HepG2 (cell line): Measurements from ENCODE around the gene TBC1D12. TPM values are rescaled to one million over a fixed set of nuclear protein-coding genes. Genes with fewer than 3 reads are reported as not detected.

Source experiments
- TGIF2 ChIP-seq: IDR thresholded peaks from 2 replicates; pipeline ENCODE4 v1.6.1; 2016; ENCODE audit warnings: control low read depth, missing compliant biosample characterization
- WIZ ChIP-seq: sonication (generic); formaldehyde crosslinking; IDR thresholded peaks from 2 replicates; pipeline ENCODE4 v1.5.1; 2020; ENCODE audit warnings: mild to moderate bottlenecking, missing genetic modification reagents
- ZSCAN5A ChIP-seq: sonication (generic); formaldehyde crosslinking; IDR thresholded peaks from 2 replicates; pipeline ENCODE4 v1.8.0; 2022; ENCODE audit warnings: mild to moderate bottlenecking, missing genetic modification reagents, borderline replicate concordance
- polyA plus RNA-seq, 8 experiments: library from polyadenylated mRNA; depleted of rRNA in 3 of 8; stranded (reverse) in 7 of 8; unstranded in 1 of 8; fragments of >200 nt; fragmentation: Illumina TruSeq in 4 of 8; extraction: Trizol in 4 of 8; gene quantifications; 2 replicates each; pipeline versions ENCODE4 v1.2.1 to v1.2.3, GENCODE V29; 2011 to 2016; ENCODE audit warnings: low read depth in 4 of 8, missing spikeins in 1 of 8, mixed read lengths in 1 of 8; ENCODE audit not compliant: insufficient read depth in 1 of 8
- total RNA-seq, 5 experiments: library from RNA; depleted of rRNA; stranded (reverse); fragments of >200 nt; fragmentation: Illumina TruSeq; extraction: Trizol; gene quantifications; 2 replicates each; pipeline ENCODE4 v1.2.3, GENCODE V29; 2016; ENCODE audit warnings: low read depth in 1 of 5
- TF ChIP-seq, protein P1 (sequence below): sonication (generic); formaldehyde crosslinking; IDR thresholded peaks from one replicate; pipeline ENCODE4 v1.5.1; 2020; ENCODE audit warnings: mild to moderate bottlenecking, missing genetic modification reagents; ENCODE audit errors: not compliant biosample characterization

Gene TBC1D12
- total and polyA plus RNA-seq, 2 of the 13 experiments (the other 11 are each of a cell fraction or from before 2014, with no cell fraction given) = 5.7 to 6.2 TPM

GRCh38 chr10:94362360-94363250 lies 39.7 kb upstream of the TBC1D12 start, which contains the start of gene NOC3L (continued):
- TF ChIP-seq, protein P1, sequence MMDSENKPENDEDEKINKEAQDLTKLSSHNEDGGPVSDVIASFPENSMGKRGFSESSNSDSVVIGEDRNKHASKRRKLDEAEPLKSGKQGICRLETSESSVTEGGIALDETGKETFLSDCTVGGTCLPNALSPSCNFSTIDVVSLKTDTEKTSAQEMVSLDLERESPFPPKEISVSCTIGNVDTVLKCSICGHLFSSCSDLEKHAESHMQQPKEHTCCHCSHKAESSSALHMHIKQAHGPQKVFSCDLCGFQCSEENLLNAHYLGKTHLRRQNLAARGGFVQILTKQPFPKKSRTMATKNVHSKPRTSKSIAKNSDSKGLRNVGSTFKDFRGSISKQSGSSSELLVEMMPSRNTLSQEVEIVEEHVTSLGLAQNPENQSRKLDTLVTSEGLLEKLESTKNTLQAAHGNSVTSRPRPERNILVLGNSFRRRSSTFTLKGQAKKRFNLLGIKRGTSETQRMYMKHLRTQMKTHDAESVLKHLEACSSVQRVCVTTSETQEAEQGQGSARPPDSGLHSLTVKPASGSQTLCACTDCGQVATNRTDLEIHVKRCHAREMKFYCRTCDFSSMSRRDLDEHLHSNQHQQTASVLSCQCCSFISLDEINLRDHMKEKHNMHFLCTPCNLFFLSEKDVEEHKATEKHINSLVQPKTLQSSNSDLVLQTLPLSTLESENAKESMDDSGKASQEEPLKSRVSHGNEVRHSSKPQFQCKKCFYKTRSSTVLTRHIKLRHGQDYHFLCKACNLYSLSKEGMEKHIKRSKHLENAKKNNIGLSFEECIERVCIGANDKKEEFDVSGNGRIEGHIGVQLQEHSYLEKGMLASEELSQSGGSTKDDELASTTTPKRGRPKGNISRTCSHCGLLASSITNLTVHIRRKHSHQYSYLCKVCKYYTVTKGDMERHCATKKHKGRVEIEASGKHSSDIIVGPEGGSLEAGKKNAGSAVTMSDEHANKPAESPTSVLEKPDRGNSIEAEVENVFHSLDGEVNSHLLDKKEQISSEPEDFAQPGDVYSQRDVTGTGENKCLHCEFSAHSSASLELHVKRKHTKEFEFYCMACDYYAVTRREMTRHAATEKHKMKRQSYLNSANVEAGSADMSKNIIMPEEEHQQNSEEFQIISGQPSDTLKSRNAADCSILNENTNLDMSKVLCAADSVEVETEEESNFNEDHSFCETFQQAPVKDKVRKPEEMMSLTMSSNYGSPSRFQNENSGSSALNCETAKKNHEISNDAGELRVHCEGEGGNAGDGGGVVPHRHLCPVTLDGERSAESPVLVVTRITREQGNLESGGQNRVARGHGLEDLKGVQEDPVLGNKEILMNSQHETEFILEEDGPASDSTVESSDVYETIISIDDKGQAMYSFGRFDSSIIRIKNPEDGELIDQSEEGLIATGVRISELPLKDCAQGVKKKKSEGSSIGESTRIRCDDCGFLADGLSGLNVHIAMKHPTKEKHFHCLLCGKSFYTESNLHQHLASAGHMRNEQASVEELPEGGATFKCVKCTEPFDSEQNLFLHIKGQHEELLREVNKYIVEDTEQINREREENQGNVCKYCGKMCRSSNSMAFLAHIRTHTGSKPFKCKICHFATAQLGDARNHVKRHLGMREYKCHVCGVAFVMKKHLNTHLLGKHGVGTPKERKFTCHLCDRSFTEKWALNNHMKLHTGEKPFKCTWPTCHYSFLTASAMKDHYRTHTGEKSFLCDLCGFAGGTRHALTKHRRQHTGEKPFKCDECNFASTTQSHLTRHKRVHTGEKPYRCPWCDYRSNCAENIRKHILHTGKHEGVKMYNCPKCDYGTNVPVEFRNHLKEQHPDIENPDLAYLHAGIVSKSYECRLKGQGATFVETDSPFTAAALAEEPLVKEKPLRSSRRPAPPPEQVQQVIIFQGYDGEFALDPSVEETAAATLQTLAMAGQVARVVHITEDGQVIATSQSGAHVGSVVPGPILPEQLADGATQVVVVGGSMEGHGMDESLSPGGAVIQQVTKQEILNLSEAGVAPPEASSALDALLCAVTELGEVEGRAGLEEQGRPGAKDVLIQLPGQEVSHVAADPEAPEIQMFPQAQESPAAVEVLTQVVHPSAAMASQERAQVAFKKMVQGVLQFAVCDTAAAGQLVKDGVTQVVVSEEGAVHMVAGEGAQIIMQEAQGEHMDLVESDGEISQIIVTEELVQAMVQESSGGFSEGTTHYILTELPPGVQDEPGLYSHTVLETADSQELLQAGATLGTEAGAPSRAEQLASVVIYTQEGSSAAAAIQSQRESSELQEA (CRISPR knock-in tag) = peak; percentile 95
- peak; percentile 94; the same call in 1 of the 2 replicates for TF ChIP-seq ZSCAN5A
- TF ChIP-seq WIZ (CRISPR knock-in tag) = peak; percentile 91
- peak; percentile 93 for TF ChIP-seq TGIF2
- TF ChIP-seq, all 625 proteins: peak for 475
